IMR-90 (cell line): ENCODE data around the gene PLS1. TPM values are rescaled to one million over a fixed set of nuclear protein-coding genes. Genes with fewer than 3 reads are reported as not detected.

Experiments used
- ATAC-seq: fragments of 200-7000 bp; cut with Tn5 transposase; 2 replicates; pipeline ENCODE4 v1.9.1; 2020; ENCODE audit warnings: low read depth, mild to moderate bottlenecking, moderate library complexity
- BruUV-seq: library from RNA; stranded (reverse); fragments of 400-500 nt; replicated peaks from 2 replicates; lab custom pipeline; 2021; lab: Mats Ljungman, UMichigan
- CTCF ChIA-PET: fragments of 300-600 bp; formaldehyde crosslinking; extraction: SDS; loops from one replicate; lab custom pipeline; 2021; ENCODE audit warnings: antibody characterized with exemption; lab: Yijun Ruan, JAX
- POLR2A ChIA-PET: fragments of 300-600 bp; sonication (Branson Sonifier 250); formaldehyde crosslinking; loops from one replicate; lab custom pipeline; 2022; ENCODE audit warnings: antibody characterized with exemption; ENCODE audit not compliant: unreplicated experiment; lab: Charles Lee
- DNase-seq: peaks from one replicate; pipeline ENCODE4 v3.0.0; 2013
- H2AFZ ChIP-seq: replicated peaks from 2 replicates; pipeline ENCODE3; 2013; ENCODE audit warnings: low read length, mild to moderate bottlenecking; ENCODE audit not compliant: poor library complexity
- H2AK5ac ChIP-seq: 2 replicates; pipeline ENCODE4 v1.6.1; 2013; ENCODE audit warnings: low read depth, low read length, inconsistent platforms
- H2AK9ac ChIP-seq: replicated peaks from 2 replicates; pipeline ENCODE3; 2013; ENCODE audit warnings: mild to moderate bottlenecking, low read depth, low read length, moderate library complexity; ENCODE audit not compliant: poor library complexity
- H2BK120ac ChIP-seq: 2 replicates; pipeline ENCODE4 v1.6.1; 2013; ENCODE audit warnings: low read depth, low read length, inconsistent platforms
- H2BK15ac ChIP-seq: 3 replicates; pipeline ENCODE4 v1.6.1; 2013; ENCODE audit warnings: low read depth, low read length, inconsistent platforms
- H2BK20ac ChIP-seq: 2 replicates; pipeline ENCODE4 v1.6.1; 2013; ENCODE audit warnings: low read depth, mild to moderate bottlenecking, inconsistent platforms, low read length, moderate library complexity
- H2BK5ac ChIP-seq: 2 replicates; pipeline ENCODE4 v1.6.1; 2013; ENCODE audit warnings: mild to moderate bottlenecking, low read depth, low read length, inconsistent platforms; ENCODE audit not compliant: poor library complexity, severe bottlenecking
- H3K14ac ChIP-seq: replicated peaks from 2 replicates; pipeline ENCODE4 v1.6.1; 2013; ENCODE audit warnings: low read depth, low read length, inconsistent platforms
- H3K18ac ChIP-seq: 2 replicates; pipeline ENCODE4 v1.6.1; 2013; ENCODE audit warnings: low read depth, low read length, control low read depth
- H3K23ac ChIP-seq: 2 replicates; pipeline ENCODE4 v1.6.1; 2013; ENCODE audit warnings: low read depth, low read length, inconsistent platforms
- H3K27ac ChIP-seq: 2 replicates; pipeline ENCODE4 v1.5.1; 2013; ENCODE audit warnings: mild to moderate bottlenecking, control low read depth, low read length; ENCODE audit not compliant: insufficient read depth
- H3K27me3 ChIP-seq: 2 replicates; pipeline ENCODE4 v1.6.1; 2013; ENCODE audit warnings: low read length; ENCODE audit not compliant: control insufficient read depth, insufficient read depth
- H3K36me3 ChIP-seq: 2 replicates; pipeline ENCODE4 v1.6.1; 2013; ENCODE audit warnings: low read length, mixed read lengths; ENCODE audit not compliant: control insufficient read depth, insufficient read depth
- H3K4ac ChIP-seq: 2 replicates; pipeline ENCODE4 v1.6.1; 2013; ENCODE audit warnings: low read depth, low read length, inconsistent platforms
- H3K4me1 ChIP-seq: 2 replicates; pipeline ENCODE4 v1.6.1; 2013; ENCODE audit warnings: low read length, mixed read lengths; ENCODE audit not compliant: control insufficient read depth, insufficient read depth
- H3K4me2 ChIP-seq: 2 replicates; pipeline ENCODE4 v1.6.1; 2013; ENCODE audit warnings: low read depth, mild to moderate bottlenecking, control low read depth, low read length, moderate library complexity
- H3K4me3 ChIP-seq: 2 replicates; pipeline ENCODE4 v1.5.1; 2013; ENCODE audit warnings: low read depth, mild to moderate bottlenecking, control low read depth, low read length, moderate library complexity; ENCODE audit not compliant: insufficient read depth
- H3K56ac ChIP-seq: 2 replicates; pipeline ENCODE4 v1.6.1; 2013; ENCODE audit warnings: low read length, inconsistent platforms; ENCODE audit not compliant: insufficient read depth; ENCODE audit errors: extremely low read depth
- H3K79me1 ChIP-seq, 2 experiments: 2 replicates each; pipeline ENCODE4 v1.6.1; 2013; ENCODE audit warnings: low read length in 2 of 2, inconsistent platforms in 1 of 2, low read depth in 1 of 2
- H3K9ac ChIP-seq: 2 replicates; pipeline ENCODE4 v1.6.1; 2013; ENCODE audit warnings: low read depth, low read length, control low read depth
- H3K9me1 ChIP-seq: 2 replicates; pipeline ENCODE4 v1.6.1; 2013; ENCODE audit warnings: low read length, inconsistent platforms; ENCODE audit not compliant: insufficient read depth
- H3K9me3 ChIP-seq: 2 replicates; pipeline ENCODE4 v1.6.1; 2013; ENCODE audit warnings: low read length; ENCODE audit not compliant: control insufficient read depth, insufficient read depth
- H4K20me1 ChIP-seq: 2 replicates; pipeline ENCODE4 v1.6.1; 2013; ENCODE audit warnings: low read length, inconsistent platforms; ENCODE audit not compliant: insufficient read depth
- H4K5ac ChIP-seq: 2 replicates; pipeline ENCODE4 v1.6.1; 2013; ENCODE audit warnings: mild to moderate bottlenecking, low read depth, low read length, control low read depth
- H4K8ac ChIP-seq, 2 experiments: 2 replicates each; pipeline ENCODE4 v1.6.1; 2013; ENCODE audit warnings: low read depth in 2 of 2, low read length in 2 of 2, control low read depth in 1 of 2, inconsistent platforms in 1 of 2
- H4K91ac ChIP-seq: 2 replicates; pipeline ENCODE4 v1.6.1; 2013; ENCODE audit warnings: low read depth, low read length, inconsistent platforms; ENCODE audit not compliant: insufficient read depth
- CTCF ChIP-seq: conservative IDR thresholded peaks from 2 replicates; pipeline ENCODE4 v1.5.1; 2012; ENCODE audit warnings: mild to moderate bottlenecking, low read depth, low read length, improper control_type of control experiment
- FOS ChIP-seq: fragments of 150-350 bp; IDR thresholded peaks from 2 replicates; pipeline ENCODE4 v1.6.1; 2016; ENCODE audit warnings: low read depth, low read length
- NFE2L2 ChIP-seq: fragments of 150-350 bp; IDR thresholded peaks from 2 replicates; pipeline ENCODE4 v1.6.1; 2016; ENCODE audit warnings: low read depth, mild to moderate bottlenecking, low read length
- RAD21 ChIP-seq: IDR thresholded peaks from 2 replicates; pipeline ENCODE4 v1.6.1; 2012; ENCODE audit warnings: low read length, improper control_type of control experiment
- WGBS, 2 experiments: methylation state at CpG; one replicate each; pipeline versions ENCODE4 v1.1.5 to v1.1.7; 2013; ENCODE audit warnings: missing lambda C conversion rate in 2 of 2; ENCODE audit not compliant: insufficient read length in 1 of 2; ENCODE audit errors: extremely low coverage in 2 of 2; 5-methylcytosine and 5-hydroxymethylcytosine counted together
- dilution Hi-C: fragments of 300-500 bp; cut with HindIII; formaldehyde crosslinking; loops from one replicate; pipeline ENCODE4 v1.14.3; 2018; ENCODE audit warnings: low sequenced_read_pairs; ENCODE audit not compliant: unreplicated experiment
- in situ Hi-C: fragments of 300-500 bp; cut with MboI; formaldehyde crosslinking; loops from 3 replicates; pipeline ENCODE4 v1.14.3; 2019; ENCODE audit warnings: low sequenced_read_pairs, inconsistent platforms, mixed read lengths
- intact Hi-C: fragments of 100-400 bp; cut with micrococcal nuclease; formaldehyde crosslinking; loops from 2 replicates; pipeline ENCODE4 v1.10.0; 2022
- polyA plus RNA-seq, 3 experiments: library from polyadenylated mRNA; depleted of rRNA; stranded (reverse); fragments of >200 nt; gene quantifications; 2 replicates each; pipeline ENCODE4 v1.2.3, GENCODE V29; 2012; ENCODE audit warnings: low replicate concordance in 1 of 3
- total RNA-seq: library from RNA; depleted of rRNA; stranded (reverse); fragments of >200 nt; gene quantifications from 2 replicates; pipeline ENCODE4 v1.2.3, GENCODE V29; 2012

The PLS1 gene
- total and polyA plus RNA-seq, 2 of the 4 experiments (the other 2 are of a cell fraction): 0.29 to 0.90 TPM

DNA sequence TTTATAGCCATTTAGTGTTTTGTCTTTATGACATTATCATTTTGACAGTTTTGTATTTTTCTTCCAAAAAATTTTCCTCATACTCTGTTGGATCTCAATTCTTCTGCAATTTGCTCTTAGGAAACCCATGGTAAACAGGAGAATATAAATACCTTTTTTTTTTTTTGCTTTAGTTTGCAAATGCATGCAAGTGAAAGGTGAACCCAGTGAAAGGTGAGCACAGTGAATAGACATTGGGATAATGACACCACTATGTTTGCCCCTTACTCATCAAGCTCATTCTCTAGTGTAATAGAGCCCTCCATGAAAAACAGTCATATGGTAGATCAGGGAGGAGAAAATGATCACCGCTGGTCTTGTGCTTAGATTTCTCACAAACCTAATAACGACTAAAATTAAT, 68.6 kb downstream of the PLS1 start:
- WGBS, 2 experiments: no CpG with 5 or more reads among the region's 2 CpGs

More for the DNA sequence above, 68.6 kb downstream of the PLS1 start:
- no peak overlapping the region for H3K23ac ChIP-seq
- intact Hi-C loops (no loop called here), dilution Hi-C loops (no loop called here), in situ Hi-C loops (no loop called here)
- H2AK5ac ChIP-seq: no peak overlapping the region
- ATAC-seq: no peak
- H2AK9ac ChIP-seq: no peak overlapping the region
- no peaks in the 10 kb centered on the region for H3K36me3 ChIP-seq
- no peaks in the 10 kb centered on the region for H3K79me1 ChIP-seq
- no peak overlapping the region for H3K4ac ChIP-seq
- H2BK15ac ChIP-seq: no peak overlapping the region
- no peak overlapping the region for H4K8ac ChIP-seq
- H3K4me3 ChIP-seq: no peak overlapping the region
- TF ChIP-seq CTCF (no peak), RAD21 (no peak), FOS (no peak), NFE2L2 (no peak)
- H3K27me3 ChIP-seq: no peaks in the 10 kb centered on the region
- no peak overlapping the region for H3K27ac ChIP-seq
- H3K9me1 ChIP-seq: no peaks in the 10 kb centered on the region
- ChIA-PET CTCF (interaction anchor here (0.6 kb wide), 1 partner anchor 1706 kb away, joined by 4 read pairs; no protein-coding TSS in a partner anchor), POLR2A (no interaction called here)
- no peak overlapping the region for H3K9ac ChIP-seq
- no peak overlapping the region for H4K91ac ChIP-seq
- H4K5ac ChIP-seq: no peak overlapping the region
- H2BK20ac ChIP-seq: no peak overlapping the region
- no peak overlapping the region for H3K56ac ChIP-seq
- H3K9me3 ChIP-seq: no peaks in the 10 kb centered on the region
- no peak for DNase-seq
- no peak overlapping the region for H2BK5ac ChIP-seq
- H2AFZ ChIP-seq: no peak overlapping the region
- H3K4me2 ChIP-seq: no peak overlapping the region
- H3K4me1 ChIP-seq: no peaks in the 10 kb centered on the region
- BruUV-seq: no TSS peak
- H2BK120ac ChIP-seq: no peak overlapping the region
- no peak overlapping the region for H3K18ac ChIP-seq
- no peaks in the 10 kb centered on the region for H4K20me1 ChIP-seq
- H3K14ac ChIP-seq: no peak overlapping the region
